ENCODE results near the gene IPO4. TPM values are rescaled to one million over a fixed set of nuclear protein-coding genes. Genes with fewer than 3 reads are reported as not detected.
A peak's percentile ranks its signal among the peaks of the same experiment; 100 is the strongest.

The IPO4 gene
- total and polyA plus RNA-seq, 2 of the 13 experiments (the other 11 are each of a cell fraction or from before 2014, with no cell fraction given): 39.0 to 179 TPM

- TF ChIP-seq PRDM15 (CRISPR knock-in tag; IDR thresholded peaks at IDR 0.05) (peak; percentile 50), ATF7 (IDR thresholded peaks at IDR 0.05) (no peak), ATF7 (CRISPR knock-in tag; IDR thresholded peaks at IDR 0.05) (peak; percentile 63; the same call in 1 of the 2 replicates), POLR2AphosphoS5 (IDR thresholded peaks at IDR 0.05; ENCODE audit: low read depth, low read length) (peak; percentile 86), WIZ (CRISPR knock-in tag; IDR thresholded peaks at IDR 0.05) (no peak; the same call in 1 of the 2 replicates), FOXP4 (CRISPR knock-in tag; IDR thresholded peaks at IDR 0.05) (peak; percentile 50; the same call in 1 of the 2 replicates), EZH2 (conservative IDR thresholded peaks at IDR 0.05; ENCODE audit: low read depth, low read length) (no peak), ZNF484 (CRISPR knock-in tag; IDR thresholded peaks at IDR 0.05; ENCODE audit: borderline replicate concordance, low read depth) (no peak; the same call in 1 of the 2 replicates), EED (CRISPR knock-in tag; IDR thresholded peaks at IDR 0.05) (peak; percentile 94), ZNF776 (CRISPR knock-in tag; IDR thresholded peaks at IDR 0.05) (peak; percentile 97), RBM39 (IDR thresholded peaks at IDR 0.05; ENCODE audit: low read depth, low read length, poor library complexity, severe bottlenecking) (peak; percentile 73), ETV6 (CRISPR knock-in tag; conservative IDR thresholded peaks at IDR 0.05) (peak; percentile 93), SIN3B (IDR thresholded peaks at IDR 0.05; ENCODE audit: low read length) (no peak; the same call in 1 of the 2 replicates), JARID2 (CRISPR knock-in tag; IDR thresholded peaks at IDR 0.05; ENCODE audit: insufficient replicate concordance) (peak; percentile 9), ZNF362 (CRISPR knock-in tag; IDR thresholded peaks at IDR 0.05; ENCODE audit: borderline replicate concordance) (0 out of 2 replicates have a peak, but pooled peaks have one; percentile 26), ZNF672 (CRISPR knock-in tag; IDR thresholded peaks at IDR 0.05) (no peak), ZNF333 (CRISPR knock-in tag; IDR thresholded peaks at IDR 0.05; ENCODE audit: borderline replicate concordance) (peak; percentile 98; the same call in 1 of the 2 replicates), ZNF724P (CRISPR knock-in tag; IDR thresholded peaks at IDR 0.05; ENCODE audit: borderline replicate concordance) (peak; percentile 85)
- TF ChIP-seq, protein P1, sequence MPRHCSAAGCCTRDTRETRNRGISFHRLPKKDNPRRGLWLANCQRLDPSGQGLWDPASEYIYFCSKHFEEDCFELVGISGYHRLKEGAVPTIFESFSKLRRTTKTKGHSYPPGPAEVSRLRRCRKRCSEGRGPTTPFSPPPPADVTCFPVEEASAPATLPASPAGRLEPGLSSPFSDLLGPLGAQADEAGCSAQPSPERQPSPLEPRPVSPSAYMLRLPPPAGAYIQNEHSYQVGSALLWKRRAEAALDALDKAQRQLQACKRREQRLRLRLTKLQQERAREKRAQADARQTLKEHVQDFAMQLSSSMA (CRISPR knock-in tag; IDR thresholded peaks at IDR 0.05): no peak
Measured at GRCh38 chr14:24135834-24136683, 52.6 kb downstream of the IPO4 start, which contains the start of gene PSME1 (continued).

Data from HepG2 (cell line).